PFSK-1 (cell line): ENCODE data around the gene KIF13A.

Experiments
- FOXP2 ChIP-seq: optimal IDR thresholded peaks from 2 replicates; pipeline ENCODE3; 2011; ENCODE audit warnings: borderline replicate concordance, control low read depth, inconsistent platforms; ENCODE audit not compliant: insufficient read depth; ENCODE audit errors: extremely low read length, extremely low read depth
- POLR2AphosphoS5 ChIP-seq: IDR thresholded peaks from 2 replicates; pipeline ENCODE4 v1.6.1; 2012; ENCODE audit warnings: low read depth, mild to moderate bottlenecking, control low read depth, low read length, moderate library complexity
- REST ChIP-seq, 2 experiments: IDR thresholded peaks; 2 replicates each; pipeline versions ENCODE4 v1.6.1 to v1.8.0; 2011 to 2012; ENCODE audit warnings: low read depth in 2 of 2, low read length in 2 of 2, control low read depth in 1 of 2, inconsistent platforms in 1 of 2, mild to moderate bottlenecking in 1 of 2, moderate library complexity in 1 of 2; ENCODE audit not compliant: insufficient read depth in 1 of 2
- SIN3A ChIP-seq: IDR thresholded peaks from 2 replicates; pipeline ENCODE4 v1.6.1; 2012; ENCODE audit warnings: mild to moderate bottlenecking, low read length, moderate library complexity, borderline replicate concordance; ENCODE audit not compliant: insufficient read depth
- TAF1 ChIP-seq: IDR thresholded peaks from 2 replicates; pipeline ENCODE4 v1.6.1; 2012; ENCODE audit warnings: low read length, control low read depth, borderline replicate concordance; ENCODE audit not compliant: insufficient read depth

KIF13A gene

GRCh38 chr6:17968876-17969275, 18.6 kb downstream of the KIF13A start:
- no peak for TF ChIP-seq SIN3A
- no peak for TF ChIP-seq POLR2AphosphoS5
- no peak for TF ChIP-seq TAF1
- TF ChIP-seq REST (IDR thresholded peaks at IDR 0.05; ENCODE audit: insufficient read depth in 1 of 2, low read depth in 2 of 2, low read length in 2 of 2), result no peak
- no peak for TF ChIP-seq FOXP2

DNA sequence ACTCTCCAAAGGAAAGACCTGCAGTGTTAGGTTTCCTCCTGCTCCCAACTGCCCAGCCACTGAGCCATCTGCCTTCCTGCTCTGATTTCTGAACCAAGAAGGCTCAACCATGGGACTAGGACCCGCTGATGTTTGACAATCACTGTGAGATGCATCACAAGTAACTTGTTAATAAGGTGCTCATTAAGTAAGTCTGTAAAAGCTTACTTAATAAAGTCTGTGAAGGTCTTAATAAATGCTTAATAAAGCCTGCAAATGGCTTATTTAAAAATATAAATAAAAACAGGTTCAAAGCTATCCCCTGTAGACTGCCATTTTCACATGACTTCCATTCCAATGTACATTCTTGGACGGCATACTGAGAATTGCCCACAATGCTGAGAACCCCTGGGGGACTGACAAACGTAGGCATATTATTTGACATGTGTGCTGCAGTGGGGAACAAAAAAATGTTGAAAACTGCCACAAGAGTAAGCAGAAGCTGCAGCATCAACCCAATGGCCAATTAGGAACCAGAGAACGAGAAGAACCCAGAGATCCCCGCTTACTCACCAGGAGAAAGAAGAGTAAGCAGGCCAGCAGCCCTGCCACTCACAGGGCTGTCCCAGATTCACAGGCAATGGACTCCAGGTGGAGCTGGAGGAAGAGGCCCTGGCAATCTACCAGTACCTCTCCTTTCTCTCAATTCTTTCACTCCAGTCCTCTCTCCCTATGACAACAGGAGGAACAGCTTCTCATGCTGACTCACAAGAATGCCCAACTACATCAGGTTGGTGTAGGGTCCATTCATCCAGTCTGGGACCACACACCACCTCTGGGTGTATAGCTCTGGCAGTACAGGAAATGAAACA, 19.5 kb downstream of the KIF13A start:
- no peak for TF ChIP-seq POLR2AphosphoS5

GRCh38 chr6:17966451-17966850, 21.0 kb downstream of the KIF13A start:
- no peak for TF ChIP-seq TAF1
- no peak for TF ChIP-seq POLR2AphosphoS5
- TF ChIP-seq FOXP2, result no peak
- TF ChIP-seq SIN3A, result no peak
- TF ChIP-seq REST (IDR thresholded peaks at IDR 0.05; ENCODE audit: insufficient read depth in 1 of 2, low read depth in 2 of 2, low read length in 2 of 2), result no peak

DNA sequence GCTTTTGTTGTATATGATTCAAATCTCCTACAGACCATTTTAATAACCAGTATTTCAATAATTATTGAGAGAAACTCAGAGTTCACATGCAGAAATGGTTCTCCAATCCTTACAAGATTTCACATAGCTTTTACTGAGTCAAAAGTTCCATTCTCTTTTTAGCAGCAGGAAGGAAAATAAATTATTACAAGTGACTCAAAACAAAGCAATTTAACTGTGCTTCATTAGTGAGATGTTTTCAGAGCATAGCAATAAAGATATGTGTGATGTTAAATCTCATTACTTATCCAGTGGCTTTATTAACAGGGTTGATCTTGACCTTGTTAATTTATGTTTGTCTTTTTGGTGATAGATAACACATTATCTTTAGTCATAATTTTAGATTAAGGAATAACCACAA, 22.0 kb downstream of the KIF13A start:
- no peak for TF ChIP-seq FOXP2
- no peak for TF ChIP-seq POLR2AphosphoS5
- TF ChIP-seq SIN3A, result no peak
- TF ChIP-seq REST (IDR thresholded peaks at IDR 0.05; ENCODE audit: insufficient read depth in 1 of 2, low read depth in 2 of 2, low read length in 2 of 2), result no peak
- no peak for TF ChIP-seq TAF1

DNA sequence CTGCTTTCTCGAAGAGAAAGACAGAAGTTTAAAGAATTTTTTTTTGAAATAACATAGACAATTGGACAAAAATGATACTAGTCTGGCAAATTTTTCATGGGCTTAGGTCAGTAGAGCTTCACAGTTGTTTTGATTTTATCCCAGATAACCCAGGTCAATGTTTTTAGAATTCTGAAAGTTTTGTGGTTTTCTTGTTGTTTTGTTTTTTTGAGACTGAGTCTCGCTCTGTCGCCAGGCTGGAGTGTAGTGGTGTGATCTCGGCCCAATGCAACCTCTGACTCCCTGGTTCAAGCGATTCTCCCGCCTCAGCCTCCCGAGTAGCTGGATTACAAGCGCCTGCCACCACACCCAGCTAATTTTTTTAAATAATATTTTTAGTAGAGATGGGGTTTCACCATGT, 22.8 kb downstream of the KIF13A start:
- TF ChIP-seq TAF1 (no peak), SIN3A (no peak), FOXP2 (no peak), REST (IDR thresholded peaks at IDR 0.05; ENCODE audit: insufficient read depth in 1 of 2, low read depth in 2 of 2, low read length in 2 of 2) (no peak), POLR2AphosphoS5 (no peak)
